Endothelial cell of umbilical vein (primary cell): Measurements from ENCODE around the gene RAB3GAP1.

Source experiments
- CTCF ChIP-seq, 2 donors: IDR thresholded peaks; 1 replicate in 1 of 2; 2 replicates in 1 of 2; pipeline ENCODE4 v1.5.1; 2011; ENCODE audit warnings: low read length in 2 of 2, mild to moderate bottlenecking in 2 of 2, moderate library complexity in 2 of 2, control low read depth in 1 of 2, inconsistent platforms in 1 of 2, low read depth in 1 of 2; ENCODE audit not compliant: insufficient read depth in 1 of 2; ENCODE audit errors: extremely low read depth in 1 of 2
- MAX ChIP-seq: IDR thresholded peaks from 2 replicates; pipeline ENCODE4 v1.6.1; 2011; ENCODE audit not compliant: insufficient read depth, insufficient read length

DNA sequence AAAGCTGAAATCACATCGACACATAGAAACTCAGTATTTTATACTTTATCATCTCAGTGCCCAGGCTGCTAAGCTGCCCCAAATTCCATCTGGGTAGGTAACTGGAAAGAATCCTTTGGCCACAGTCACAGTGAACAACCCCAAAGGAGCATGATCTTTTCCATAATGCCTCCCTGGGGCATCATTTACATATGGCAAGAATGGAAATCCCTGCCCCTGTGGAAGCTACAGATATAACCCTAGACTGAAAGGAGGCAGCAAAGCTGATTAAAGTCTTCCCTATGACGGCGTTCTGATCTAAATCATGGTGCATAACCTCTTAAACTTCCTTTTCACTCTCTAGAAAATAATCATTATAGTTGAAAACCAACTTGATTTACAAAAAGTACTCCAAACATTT lies 46.3 kb upstream of the RAB3GAP1 start:
- no peak for TF ChIP-seq CTCF (IDR thresholded peaks at IDR 0.05; ENCODE audit: extremely low read depth in 1 of 2, insufficient read depth in 1 of 2, low read depth in 1 of 2, low read length in 2 of 2)
- TF ChIP-seq MAX: no peak
